HEK293T (cell line): ENCODE results near the gene KCNK15.

Experiments used
- CTCF ChIA-PET: fragments of 350-600 bp; formaldehyde crosslinking; extraction: SDS; loops from one replicate; lab custom pipeline; 2021; ENCODE audit warnings: antibody characterized with exemption, inconsistent platforms; lab: Yijun Ruan, JAX
- POLR2A ChIA-PET: fragments of 350-600 bp; formaldehyde crosslinking; extraction: SDS; loops from one replicate; lab custom pipeline; 2020; ENCODE audit warnings: antibody characterized with exemption, inconsistent platforms; lab: Yijun Ruan, JAX
- DNase-seq: peaks from one replicate; pipeline ENCODE4 v3.0.0; 2012; ENCODE audit warnings: mixed read lengths; ENCODE audit errors: extremely low spot score
- ARNT ChIP-seq: fragments of 450-650 bp; IDR thresholded peaks from 2 replicates; pipeline ENCODE4 v1.6.1; 2017; ENCODE audit warnings: mild to moderate bottlenecking
- BHLHE40 ChIP-seq: fragments of 450-650 bp; IDR thresholded peaks from 2 replicates; pipeline ENCODE4 v1.6.1; 2016; ENCODE audit warnings: mild to moderate bottlenecking, moderate library complexity, borderline replicate concordance
- CTBP1 ChIP-seq: fragments of 450-650 bp; IDR thresholded peaks from 2 replicates; pipeline ENCODE4 v1.6.1; 2016; ENCODE audit warnings: borderline replicate concordance
- ELF4 ChIP-seq: fragments of 450-650 bp; IDR thresholded peaks from 2 replicates; pipeline ENCODE4 v1.6.1; 2017; ENCODE audit warnings: antibody characterized with exemption
- FOXA1 ChIP-seq: fragments of 450-650 bp; IDR thresholded peaks from 2 replicates; pipeline ENCODE4 v1.6.1; 2016; ENCODE audit warnings: mild to moderate bottlenecking
- FOXK2 ChIP-seq: fragments of 450-650 bp; IDR thresholded peaks from 2 replicates; pipeline ENCODE4 v1.6.1; 2016; ENCODE audit warnings: mild to moderate bottlenecking
- FOXM1 ChIP-seq: fragments of 450-650 bp; IDR thresholded peaks from 2 replicates; pipeline ENCODE4 v1.6.1; 2017; ENCODE audit warnings: mild to moderate bottlenecking, borderline replicate concordance
- HDGF ChIP-seq: fragments of 450-650 bp; IDR thresholded peaks from 2 replicates; pipeline ENCODE4 v1.6.1; 2017; ENCODE audit warnings: antibody characterized with exemption, borderline replicate concordance
- L3MBTL2 ChIP-seq: fragments of 450-650 bp; conservative IDR thresholded peaks from 2 replicates; pipeline ENCODE4 v1.6.1; 2016; ENCODE audit warnings: mild to moderate bottlenecking
- LEF1 ChIP-seq: fragments of 450-650 bp; IDR thresholded peaks from 2 replicates; pipeline ENCODE4 v1.6.1; 2017; ENCODE audit warnings: mild to moderate bottlenecking, borderline replicate concordance
- NFRKB ChIP-seq: fragments of 450-650 bp; IDR thresholded peaks from 2 replicates; pipeline ENCODE4 v1.6.1; 2016; ENCODE audit warnings: mild to moderate bottlenecking, moderate library complexity
- SP1 ChIP-seq: fragments of 450-650 bp; IDR thresholded peaks from 2 replicates; pipeline ENCODE4 v1.6.1; 2017
- SUZ12 ChIP-seq: fragments of 450-650 bp; IDR thresholded peaks from 2 replicates; pipeline ENCODE4 v1.6.1; 2016; ENCODE audit warnings: mild to moderate bottlenecking
- TARDBP ChIP-seq: fragments of 450-650 bp; IDR thresholded peaks from 2 replicates; pipeline ENCODE4 v1.6.1; 2016
- ZNF384 ChIP-seq: fragments of 450-650 bp; IDR thresholded peaks from 2 replicates; pipeline ENCODE4 v1.6.1; 2016
- TF ChIP-seq, protein P1 (sequence below): fragments of 450-650 bp; IDR thresholded peaks from 2 replicates; pipeline ENCODE4 v1.6.1; 2016

KCNK15 gene

GRCh38 chr20:44702776-44703175, 42.9 kb upstream of the KCNK15 start:
- POLR2A ChIA-PET, result no interaction called here
- no peak for DNase-seq
- CTCF ChIA-PET, result interaction anchor here (1.0 kb wide), 1 partner anchor 19 kb away, joined by 3 read pairs; no protein-coding TSS in a partner anchor
- TF ChIP-seq ARNT (no peak), FOXA1 (no peak), LEF1 (no peak), TARDBP (no peak), NFRKB (no peak), ELF4 (no peak), SUZ12 (no peak), FOXM1 (no peak), CTBP1 (no peak), FOXK2 (no peak), BHLHE40 (no peak), L3MBTL2 (no peak), ZNF384 (no peak), HDGF (no peak)
- TF ChIP-seq, protein P1, sequence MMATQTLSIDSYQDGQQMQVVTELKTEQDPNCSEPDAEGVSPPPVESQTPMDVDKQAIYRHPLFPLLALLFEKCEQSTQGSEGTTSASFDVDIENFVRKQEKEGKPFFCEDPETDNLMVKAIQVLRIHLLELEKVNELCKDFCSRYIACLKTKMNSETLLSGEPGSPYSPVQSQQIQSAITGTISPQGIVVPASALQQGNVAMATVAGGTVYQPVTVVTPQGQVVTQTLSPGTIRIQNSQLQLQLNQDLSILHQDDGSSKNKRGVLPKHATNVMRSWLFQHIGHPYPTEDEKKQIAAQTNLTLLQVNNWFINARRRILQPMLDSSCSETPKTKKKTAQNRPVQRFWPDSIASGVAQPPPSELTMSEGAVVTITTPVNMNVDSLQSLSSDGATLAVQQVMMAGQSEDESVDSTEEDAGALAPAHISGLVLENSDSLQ, result no peak

GRCh38 chr20:44703183-44703925, 42.3 kb upstream of the KCNK15 start:
- ChIA-PET CTCF (interaction anchor here (1.0 kb wide), 1 partner anchor 20 kb away, joined by 3 read pairs; no protein-coding TSS in a partner anchor), POLR2A (no interaction called here)
- no peak for DNase-seq
- TF ChIP-seq NFRKB, result no peak

DNA sequence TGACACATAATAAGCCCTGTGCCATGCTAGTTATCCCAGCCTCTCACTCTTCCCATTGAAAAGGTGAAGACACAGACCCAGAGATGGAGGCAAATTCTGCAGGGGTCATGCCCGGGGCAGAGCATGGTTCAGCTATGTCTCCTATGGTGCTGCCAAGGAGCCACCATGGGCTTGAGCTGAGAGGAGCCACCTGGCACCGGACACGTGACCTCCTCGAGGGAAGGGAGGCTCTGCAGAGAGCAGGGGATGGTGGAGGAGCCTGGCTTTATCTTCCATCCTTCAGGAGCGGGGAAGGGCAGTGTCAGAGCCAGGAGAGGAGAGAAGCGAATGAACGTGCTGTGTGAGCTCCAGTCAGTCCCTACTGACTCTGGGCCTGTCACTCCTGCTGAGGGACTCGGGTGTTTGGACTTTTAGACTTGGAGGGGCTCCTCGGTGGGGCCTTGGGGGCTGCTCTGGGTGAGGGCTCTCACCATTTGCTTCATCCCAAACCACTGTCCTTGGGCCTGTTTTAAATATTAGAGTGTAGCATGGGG, 41.6 kb upstream of the KCNK15 start:
- POLR2A ChIA-PET, result no interaction called here
- no peak for DNase-seq
- CTCF ChIA-PET, result no interaction called here
- TF ChIP-seq, protein P1, result no peak

DNA sequence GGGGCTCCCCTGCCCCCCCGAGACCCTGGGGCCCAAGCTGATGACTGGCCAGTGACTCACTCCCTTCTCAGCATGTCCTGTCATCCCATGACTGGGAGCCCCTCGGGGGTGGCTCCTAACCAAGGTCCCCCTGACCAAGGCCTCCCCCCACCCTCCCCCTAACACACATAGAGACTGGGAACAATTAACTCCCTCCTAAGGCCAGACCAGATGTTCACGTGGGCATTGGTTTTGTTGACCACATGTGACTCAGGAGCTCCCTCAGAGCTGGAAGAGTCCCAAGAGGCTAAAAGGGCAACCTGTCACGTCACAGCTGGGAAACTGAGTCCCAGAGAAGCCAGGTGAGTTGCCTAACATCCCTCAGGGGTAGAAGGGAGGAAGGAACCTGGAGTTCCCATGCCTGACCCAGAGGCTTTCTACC, 41.1 kb upstream of the KCNK15 start:
- DNase-seq, result no peak

GRCh38 chr20:44705364-44706094, 40.1 kb upstream of the KCNK15 start:
- ChIA-PET POLR2A (no interaction called here), CTCF (no interaction called here)
- DNase-seq, result no peak
- TF ChIP-seq, protein P1, result peak; percentile 49; the same call in 1 of the 2 replicates
- no peak for TF ChIP-seq ARNT

More for the DNA sequence above, 41.1 kb upstream of the KCNK15 start:
- TF ChIP-seq L3MBTL2 (no peak), ARNT (no peak), HDGF (no peak), BHLHE40 (no peak), LEF1 (no peak), CTBP1 (no peak)
- CTCF ChIA-PET, result no interaction called here
- POLR2A ChIA-PET, result no interaction called here

DNA sequence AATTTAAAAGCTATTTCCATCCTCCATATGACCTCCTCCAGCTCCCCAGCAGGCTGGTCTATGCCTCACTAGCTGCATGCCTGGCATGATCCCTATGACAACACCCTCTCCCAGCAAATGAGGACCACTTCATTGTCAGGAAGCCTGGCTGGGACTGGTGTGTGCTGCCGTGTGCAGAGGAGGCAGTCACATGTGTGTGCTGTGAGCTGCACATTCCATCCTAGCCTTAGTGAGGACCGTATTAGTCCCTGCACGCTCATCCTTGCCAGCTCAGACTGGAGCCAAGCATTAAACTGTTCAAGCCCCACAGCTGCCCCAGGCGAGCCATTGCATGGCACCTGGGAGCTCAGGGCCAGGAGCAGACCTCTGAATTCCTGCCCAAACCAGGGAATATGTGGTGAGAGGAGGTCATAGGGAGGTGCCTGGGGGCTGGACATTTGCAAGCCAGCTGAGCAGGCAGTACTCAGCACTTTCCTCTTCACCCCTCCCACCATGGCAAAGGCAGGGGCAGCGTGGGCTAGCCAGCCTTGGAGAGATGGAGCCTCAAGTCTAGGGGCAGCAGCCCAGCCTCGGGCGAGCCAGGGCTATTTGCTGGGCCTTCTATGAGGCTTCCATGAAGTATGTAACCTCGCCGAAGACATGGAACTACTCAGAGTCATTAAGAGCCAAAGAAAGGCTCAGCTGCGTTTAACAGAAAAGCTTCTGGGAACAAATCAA, 39.2 kb upstream of the KCNK15 start:
- DNase-seq, result no peak
- TF ChIP-seq L3MBTL2 (no peak), TARDBP (no peak), CTBP1 (no peak), HDGF (no peak), SP1 (no peak), SUZ12 (no peak), ARNT (no peak), BHLHE40 (no peak), ZNF384 (no peak), FOXA1 (no peak), NFRKB (no peak), FOXM1 (no peak), LEF1 (no peak)
- TF ChIP-seq, protein P1, result no peak
- ChIA-PET POLR2A (no interaction called here), CTCF (no interaction called here)
